ENCODE measurements around the gene TMPRSS3. TPM values are rescaled to one million over a fixed set of nuclear protein-coding genes. Genes with fewer than 3 reads are reported as not detected.
A peak's percentile ranks its signal among the peaks of the same experiment; 100 is the strongest.

The TMPRSS3 gene
- total and polyA plus RNA-seq, 11 donors, result 0.59 to 2.7 TPM; not detected in 9

GRCh38 chr21:42437786-42438185 lies 41.9 kb upstream of the TMPRSS3 start:
- Histone ChIP-seq H3K36me3 (no peaks in the 10 kb centered on the region), H3K27ac (no peak overlapping the region), H3K9me3 (peaks cover 0 to 11% (median 2%) of the 10 kb centered on the region in 12 donors), H3K4me3 (no peak overlapping the region), H3K27me3 (peaks cover 0 to 7% (median 0%) of the 10 kb centered on the region in 9 donors), H3K4me1 (no peaks in the 10 kb centered on the region)
- TF ChIP-seq POLR2A (IDR thresholded peaks at IDR 0.05), result no peak
- TF ChIP-seq CTCF (IDR thresholded peaks at IDR 0.05), result no peak
- DNase-seq, result no peak
- intact Hi-C loops (cut with DNase I), result no loop called here
- ATAC-seq, result peak in 1 of 4 donors; percentile 27
- WGBS, 4 donors, result 45 to 75% (median 46%) methylated on average over 1 to 8 of the region's 8 CpGs

GRCh38 chr21:42436914-42437313 lies 41.1 kb upstream of the TMPRSS3 start:
- Histone ChIP-seq H3K36me3 (no peaks in the 10 kb centered on the region), H3K9me3 (peaks cover 0 to 19% (median 10%) of the 10 kb centered on the region in 12 donors), H3K4me3 (no peak overlapping the region), H3K27me3 (peaks cover 0 to 7% (median 0%) of the 10 kb centered on the region in 9 donors), H3K4me1 (no peaks in the 10 kb centered on the region), H3K27ac (no peak overlapping the region)
- DNase-seq, result no peak
- intact Hi-C loops (cut with DNase I), result no loop called here
- TF ChIP-seq POLR2A (IDR thresholded peaks at IDR 0.05) (no peak), CTCF (IDR thresholded peaks at IDR 0.05) (no peak)
- ATAC-seq, result no peak

- Histone ChIP-seq H3K9me3 (peaks cover 0 to 20% (median 10%) of the 10 kb centered on the region in 12 donors), H3K4me3 (no peak overlapping the region), H3K27ac (no peak overlapping the region), H3K36me3 (no peaks in the 10 kb centered on the region), H3K4me1 (no peaks in the 10 kb centered on the region), H3K27me3 (peaks cover 0 to 7% (median 0%) of the 10 kb centered on the region in 9 donors)
- TF ChIP-seq POLR2A (IDR thresholded peaks at IDR 0.05) (no peak), CTCF (IDR thresholded peaks at IDR 0.05) (no peak)
- intact Hi-C loops (cut with DNase I), result no loop called here
- ATAC-seq (no peak), DNase-seq (no peak)
These were observed 40.0 kb upstream of the TMPRSS3 start for GRCh38 chr21:42435833-42436232.

- Histone ChIP-seq H3K9me3 (peaks cover 0 to 20% (median 10%) of the 10 kb centered on the region in 12 donors), H3K4me1 (no peaks in the 10 kb centered on the region), H3K36me3 (no peaks in the 10 kb centered on the region), H3K27me3 (peaks cover 0 to 7% (median 0%) of the 10 kb centered on the region in 9 donors), H3K27ac (no peak overlapping the region), H3K4me3 (no peak overlapping the region)
- intact Hi-C loops (cut with DNase I), result no loop called here
- TF ChIP-seq CTCF (IDR thresholded peaks at IDR 0.05), result no peak
- TF ChIP-seq POLR2A (IDR thresholded peaks at IDR 0.05), result no peak
- DNase-seq (no peak), ATAC-seq (no peak)
- WGBS, 4 donors, result 65 to 77% (median 74%) methylated on average over 4 of the region's 4 CpGs
These were observed 39.5 kb upstream of the TMPRSS3 start for GRCh38 chr21:42435401-42435800.

Measured in heart left ventricle (tissue), 16 donors.